SH-SY5Y (cell line): ENCODE data around the gene CENPN.

Experiments
- GATA2 ChIP-seq: IDR thresholded peaks from 2 replicates; pipeline ENCODE4 v1.6.1; 2011; ENCODE audit warnings: mild to moderate bottlenecking, low read depth, low read length
- GATA3 ChIP-seq: IDR thresholded peaks from 2 replicates; pipeline ENCODE4 v1.6.1; 2011; ENCODE audit warnings: low read depth, mild to moderate bottlenecking, low read length, moderate library complexity

DNA sequence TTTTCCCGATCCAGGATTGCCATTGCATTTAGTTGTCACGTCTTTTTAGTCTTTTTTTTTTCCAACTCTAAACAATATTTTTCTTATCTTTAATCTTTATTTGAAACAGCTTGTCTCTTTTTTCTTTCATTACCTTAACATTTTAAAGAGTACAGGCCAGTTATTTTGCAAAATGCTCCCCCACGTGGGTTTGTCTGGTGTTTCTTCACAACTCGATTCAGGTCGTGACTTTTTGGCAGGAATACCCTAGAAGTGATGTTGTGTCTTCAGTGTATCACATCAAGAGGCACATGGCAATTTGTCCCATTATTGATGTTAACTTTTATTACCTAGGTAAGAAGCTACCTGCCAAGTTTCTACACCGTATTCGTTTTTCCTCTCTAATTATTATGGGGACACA is 18.3 kb upstream of the CENPN start:
- TF ChIP-seq GATA2 (no peak), GATA3 (no peak)
